ENCODE results near the gene PPP1R14C.
"Not testable (repeated sequence)": the region's sequence is repeated elsewhere in the genome, so short reads cannot be mapped to it uniquely, and the experiment has no call there.

PPP1R14C gene

DNA sequence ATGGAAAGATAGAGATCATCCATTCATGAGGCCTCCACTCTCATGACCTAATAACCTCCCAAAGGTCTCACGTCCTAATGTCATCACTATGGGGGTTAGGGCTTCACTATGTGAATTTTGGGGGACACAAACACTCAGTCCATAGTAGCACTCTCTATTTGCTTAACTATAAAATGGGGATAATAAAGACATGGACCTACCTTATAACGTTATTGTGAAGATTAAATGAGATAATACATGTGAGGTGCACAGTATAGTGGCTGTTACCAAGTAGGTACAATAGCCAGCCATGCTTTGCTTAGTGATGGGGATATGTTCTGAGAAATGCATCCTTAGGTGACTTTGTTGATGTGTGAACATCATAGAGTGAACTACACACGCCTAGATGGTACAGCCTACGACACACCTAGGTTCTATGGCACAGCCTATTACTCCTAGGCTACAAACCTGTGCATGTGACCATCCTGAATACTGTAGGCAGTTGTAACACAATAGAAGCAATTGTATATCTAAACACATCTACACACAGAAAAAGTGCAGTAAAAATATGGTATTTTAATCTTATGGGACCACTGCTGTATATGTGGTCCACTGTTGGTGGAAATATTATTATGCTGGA lies 39.7 kb downstream of the PPP1R14C start:
- TF ChIP-seq, protein P1, sequence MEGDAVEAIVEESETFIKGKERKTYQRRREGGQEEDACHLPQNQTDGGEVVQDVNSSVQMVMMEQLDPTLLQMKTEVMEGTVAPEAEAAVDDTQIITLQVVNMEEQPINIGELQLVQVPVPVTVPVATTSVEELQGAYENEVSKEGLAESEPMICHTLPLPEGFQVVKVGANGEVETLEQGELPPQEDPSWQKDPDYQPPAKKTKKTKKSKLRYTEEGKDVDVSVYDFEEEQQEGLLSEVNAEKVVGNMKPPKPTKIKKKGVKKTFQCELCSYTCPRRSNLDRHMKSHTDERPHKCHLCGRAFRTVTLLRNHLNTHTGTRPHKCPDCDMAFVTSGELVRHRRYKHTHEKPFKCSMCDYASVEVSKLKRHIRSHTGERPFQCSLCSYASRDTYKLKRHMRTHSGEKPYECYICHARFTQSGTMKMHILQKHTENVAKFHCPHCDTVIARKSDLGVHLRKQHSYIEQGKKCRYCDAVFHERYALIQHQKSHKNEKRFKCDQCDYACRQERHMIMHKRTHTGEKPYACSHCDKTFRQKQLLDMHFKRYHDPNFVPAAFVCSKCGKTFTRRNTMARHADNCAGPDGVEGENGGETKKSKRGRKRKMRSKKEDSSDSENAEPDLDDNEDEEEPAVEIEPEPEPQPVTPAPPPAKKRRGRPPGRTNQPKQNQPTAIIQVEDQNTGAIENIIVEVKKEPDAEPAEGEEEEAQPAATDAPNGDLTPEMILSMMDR (IDR thresholded peaks at IDR 0.05; ENCODE audit: low read length, missing control alignments) = no peak
- H3K4me3 ChIP-seq (replicated peaks; ENCODE audit: low read depth, low read length) = no peak overlapping the region
- no peak for DNase-seq (ENCODE audit: low read depth)

DNA sequence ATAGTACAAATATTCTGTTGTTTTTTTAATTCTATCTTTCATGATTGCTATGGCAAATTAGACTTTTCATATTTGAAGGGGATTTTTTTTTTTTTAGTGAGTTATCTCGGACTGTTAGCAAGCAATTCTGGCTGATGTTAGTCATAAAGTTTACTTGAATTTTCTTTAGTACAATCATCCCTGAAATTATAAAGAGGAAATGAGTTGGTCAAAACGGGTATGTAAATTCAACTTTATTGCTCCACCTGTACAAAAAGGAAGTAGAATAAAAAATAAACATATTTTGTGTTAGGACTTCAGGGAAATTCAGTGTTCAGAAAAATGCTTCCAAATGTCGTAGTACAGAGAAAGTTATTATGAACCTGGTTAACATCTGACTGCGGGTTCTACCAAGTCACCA lies 40.3 kb downstream of the PPP1R14C start:
- TF ChIP-seq, protein P1 (IDR thresholded peaks at IDR 0.05; ENCODE audit: low read length, missing control alignments) = no peak
- H3K4me3 ChIP-seq (replicated peaks; ENCODE audit: low read depth, low read length) = no peak overlapping the region
- DNase-seq (ENCODE audit: low read depth) = no peak

DNA sequence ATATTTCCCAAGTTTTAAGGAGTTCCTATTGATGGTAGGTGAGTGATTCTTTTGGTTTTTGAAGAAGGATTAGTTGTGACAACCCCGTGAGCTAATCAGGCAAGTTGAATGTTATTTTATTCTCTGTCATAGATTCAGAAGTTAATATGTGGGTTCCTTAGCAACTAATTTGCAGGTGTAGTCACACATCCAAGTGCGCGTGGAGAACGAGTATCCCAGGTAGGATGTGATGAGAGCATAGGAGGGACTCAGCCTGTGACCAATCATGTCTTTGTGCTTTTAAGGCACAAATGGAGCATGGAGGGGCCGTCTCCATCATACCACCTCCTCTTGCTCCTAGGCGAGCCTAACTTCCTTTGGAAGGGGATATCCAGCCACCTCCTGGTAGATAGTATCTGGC lies 41.1 kb downstream of the PPP1R14C start:
- TF ChIP-seq, protein P1 (IDR thresholded peaks at IDR 0.05; ENCODE audit: low read length, missing control alignments) = no peak
- no peak overlapping the region for H3K4me3 ChIP-seq (replicated peaks; ENCODE audit: low read depth, low read length)
- DNase-seq (ENCODE audit: low read depth) = no peak

DNA sequence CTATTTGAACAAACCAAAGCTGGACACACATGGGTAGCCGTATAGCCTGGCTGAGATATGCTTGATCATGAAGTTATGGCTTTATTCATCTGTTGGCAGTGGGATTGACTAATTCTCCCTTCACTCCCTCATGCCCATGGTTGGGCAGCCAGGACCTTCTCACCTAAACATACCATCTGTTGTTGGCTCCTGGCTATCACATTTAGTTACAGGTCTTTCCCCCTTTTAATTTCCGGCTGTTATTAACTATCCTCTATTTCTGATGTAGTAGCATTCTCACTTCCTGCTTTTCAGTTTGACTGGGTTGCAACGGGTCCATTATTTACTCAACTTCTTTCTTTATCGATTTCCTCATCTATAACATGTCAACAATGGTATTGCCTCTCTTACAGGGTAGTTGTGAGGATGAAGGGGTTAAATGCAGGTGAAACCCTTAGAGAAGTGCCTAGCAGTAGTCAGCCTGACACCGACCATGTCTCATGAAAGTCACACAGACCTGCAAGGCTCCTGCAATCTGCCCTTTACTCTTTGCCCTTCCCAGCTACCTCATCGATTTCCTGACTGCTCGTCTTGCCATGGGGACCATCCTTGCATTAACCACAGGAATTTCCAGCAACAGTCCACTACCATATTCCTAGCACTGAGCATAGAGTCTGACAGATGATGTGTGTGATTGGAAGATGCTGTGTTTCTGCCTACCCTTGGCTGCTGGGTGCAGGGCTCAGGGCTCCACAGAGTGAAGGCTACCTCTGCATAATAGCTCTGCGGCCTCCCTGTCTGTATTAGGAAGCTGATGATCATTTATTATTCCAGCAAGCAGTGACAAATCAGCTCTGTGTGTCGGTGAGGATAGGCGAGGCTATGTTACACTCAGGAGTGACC lies 42.2 kb downstream of the PPP1R14C start:
- no peak overlapping the region for H3K4me3 ChIP-seq (replicated peaks; ENCODE audit: low read depth, low read length)
- no peak for DNase-seq (ENCODE audit: low read depth)
- TF ChIP-seq, protein P1 (IDR thresholded peaks at IDR 0.05; ENCODE audit: low read length, missing control alignments) = no peak

DNA sequence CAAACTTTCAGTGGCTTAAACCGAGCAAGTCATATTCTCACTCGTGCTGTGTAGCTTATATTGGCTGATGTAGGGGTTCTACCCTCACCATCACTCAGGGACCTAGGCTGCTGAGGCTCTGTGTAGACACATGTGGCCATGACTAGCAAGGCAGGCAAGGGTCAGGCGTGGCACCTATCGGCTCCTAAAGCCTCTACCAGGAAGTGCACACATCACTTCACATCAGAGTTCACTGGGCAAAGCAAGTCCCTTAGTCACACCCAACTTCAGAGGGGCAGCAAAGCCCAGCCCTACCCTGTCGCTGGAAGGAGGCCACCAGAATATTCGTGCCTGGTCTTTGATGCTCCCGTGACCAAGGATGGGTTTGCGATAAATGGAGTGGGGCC lies 42.9 kb downstream of the PPP1R14C start:
- no peak for DNase-seq (ENCODE audit: low read depth)
- TF ChIP-seq, protein P1 (IDR thresholded peaks at IDR 0.05; ENCODE audit: low read length, missing control alignments) = no peak
- no peak overlapping the region for H3K4me3 ChIP-seq (replicated peaks; ENCODE audit: low read depth, low read length)

DNA sequence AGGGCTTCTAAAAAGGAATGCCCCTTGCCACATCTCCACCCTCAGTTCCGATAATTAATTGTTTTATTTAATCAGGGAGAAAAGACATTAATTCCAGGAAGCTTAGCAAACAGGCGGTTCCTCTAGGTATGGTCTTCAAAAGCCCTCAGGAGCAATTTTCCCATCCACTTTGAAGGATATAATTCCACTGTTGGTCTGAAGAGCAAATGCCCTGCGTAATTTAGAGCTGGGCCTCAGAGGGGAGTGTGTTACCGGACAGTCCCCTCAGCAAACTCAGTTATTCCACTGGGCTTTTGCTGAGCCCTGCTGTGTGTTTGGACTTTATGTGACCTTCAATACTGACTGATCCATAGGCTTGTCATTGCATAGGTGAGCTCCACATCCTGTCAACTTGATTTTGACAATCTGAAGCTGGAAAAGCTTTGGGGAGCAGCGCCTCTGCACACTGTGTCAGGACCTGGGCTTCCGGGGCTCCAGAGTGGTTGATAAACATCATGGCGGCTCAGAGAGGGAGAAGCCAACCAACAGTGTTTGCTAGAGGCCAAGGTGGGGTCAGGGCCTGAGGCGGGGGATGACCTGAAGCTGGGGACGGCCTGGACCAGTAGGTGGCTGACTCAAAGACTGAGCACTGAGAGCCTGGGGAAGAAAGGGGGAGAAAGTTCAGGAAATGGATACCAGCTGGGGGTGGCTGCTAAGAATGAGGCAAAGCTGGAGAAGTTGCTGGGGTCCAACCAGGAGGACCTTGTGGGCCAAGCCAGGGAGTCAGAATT lies 43.5 kb downstream of the PPP1R14C start:
- H3K4me3 ChIP-seq (replicated peaks; ENCODE audit: low read depth, low read length) = no peak overlapping the region
- DNase-seq (ENCODE audit: low read depth) = no peak
- TF ChIP-seq, protein P1 (IDR thresholded peaks at IDR 0.05; ENCODE audit: low read length, missing control alignments) = no peak

DNA sequence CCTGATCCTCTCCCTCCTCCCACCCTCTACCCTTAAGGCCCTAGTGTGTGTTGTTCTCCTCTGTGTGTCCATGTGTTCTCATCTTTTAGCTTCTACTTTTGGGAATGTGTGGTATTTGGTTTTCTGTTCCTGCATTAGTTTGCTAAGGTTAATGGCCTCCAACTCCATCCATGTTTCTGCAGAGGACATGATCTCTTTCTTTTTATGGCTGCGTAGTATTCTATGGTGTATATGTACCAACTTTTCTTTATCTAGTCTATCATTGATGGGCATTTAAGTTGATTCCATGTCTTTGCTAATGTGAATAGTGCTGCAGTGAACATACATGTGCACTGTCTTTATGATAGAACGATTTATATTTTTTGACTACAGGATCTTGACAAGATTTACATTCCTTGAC lies 44.6 kb downstream of the PPP1R14C start:
- H3K4me3 ChIP-seq (replicated peaks; ENCODE audit: low read depth, low read length); DNase-seq (ENCODE audit: low read depth): not testable (repeated sequence)

Measured in fibroblast of pulmonary artery (primary cell).